CD8-positive, alpha-beta memory T cell (primary cell): ENCODE results near the gene CABP2. TPM values are rescaled to one million over a fixed set of nuclear protein-coding genes. Genes with fewer than 3 reads are reported as not detected.

ENCODE experiments used
- CTCF ChIA-PET: fragments of 350-600 bp; sonication (Branson Sonifier 250); formaldehyde crosslinking; loops from one replicate; lab custom pipeline; 2021; ENCODE audit warnings: antibody characterized with exemption; lab: Charles Lee
- POLR2A ChIA-PET: fragments of 350-600 bp; sonication (Branson Sonifier 250); formaldehyde crosslinking; loops from one replicate; lab custom pipeline; 2021; ENCODE audit warnings: antibody characterized with exemption; lab: Charles Lee
- DNase-seq, 5 donors: peaks; one replicate each; pipeline versions ENCODE4 v3.0.0 to v3.0.0-alpha.2; 2020 to 2022; ENCODE audit warnings: mixed read lengths in 1 of 5
- H3K27ac ChIP-seq: one replicate; pipeline ENCODE4 v1.7.0; 2013; ENCODE audit warnings: low read depth, mild to moderate bottlenecking, low read length, moderate library complexity
- H3K27me3 ChIP-seq: 2 replicates; pipeline ENCODE4 v1.7.0; 2013; ENCODE audit warnings: low read length, mild to moderate bottlenecking; ENCODE audit not compliant: insufficient read depth, poor library complexity, severe bottlenecking
- H3K36me3 ChIP-seq: 2 replicates; pipeline ENCODE4 v1.7.0; 2013; ENCODE audit warnings: mild to moderate bottlenecking, low read length, moderate library complexity; ENCODE audit not compliant: insufficient read depth
- H3K4me1 ChIP-seq: 2 replicates; pipeline ENCODE4 v1.7.0; 2013; ENCODE audit warnings: mild to moderate bottlenecking, low read length, moderate library complexity; ENCODE audit not compliant: insufficient read depth
- H3K4me3 ChIP-seq: 2 replicates; pipeline ENCODE4 v1.7.0; 2013; ENCODE audit warnings: mild to moderate bottlenecking, low read length
- H3K9me3 ChIP-seq: 2 replicates; pipeline ENCODE4 v1.7.0; 2013; ENCODE audit warnings: mild to moderate bottlenecking, low read length
- H3K27ac Mint-ChIP-seq, 8 donors: one replicate each; pipeline ENCODE4 v1.8.0; 2020 to 2021; ENCODE audit warnings: mixed read lengths in 8 of 8, mild to moderate bottlenecking in 6 of 8, inconsistent platforms in 3 of 8, moderate library complexity in 3 of 8
- H3K27me3 Mint-ChIP-seq, 2 donors: one replicate each; pipeline ENCODE4 v1.8.0; 2020 to 2021; ENCODE audit warnings: mixed read lengths in 2 of 2, mild to moderate bottlenecking in 1 of 2, moderate library complexity in 1 of 2
- H3K36me3 Mint-ChIP-seq, 3 donors: one replicate each; pipeline ENCODE4 v1.8.0; 2020 to 2021; ENCODE audit warnings: mixed read lengths in 3 of 3, inconsistent platforms in 1 of 3, mild to moderate bottlenecking in 1 of 3
- H3K4me1 Mint-ChIP-seq, 3 donors: one replicate each; pipeline ENCODE4 v1.8.0; 2020 to 2021; ENCODE audit warnings: mixed read lengths in 3 of 3, inconsistent platforms in 1 of 3, mild to moderate bottlenecking in 1 of 3
- H3K4me3 Mint-ChIP-seq, 7 donors: one replicate each; pipeline ENCODE4 v1.8.0; 2020 to 2021; ENCODE audit warnings: mixed read lengths in 7 of 7, mild to moderate bottlenecking in 6 of 7, moderate library complexity in 4 of 7, inconsistent platforms in 2 of 7
- H3K9me3 Mint-ChIP-seq, 5 donors: one replicate each; pipeline ENCODE4 v1.8.0; 2020 to 2022; ENCODE audit warnings: mixed read lengths in 5 of 5, mild to moderate bottlenecking in 3 of 5, moderate library complexity in 2 of 5, inconsistent platforms in 1 of 5
- polyA plus RNA-seq: library from polyadenylated mRNA; unstranded; fragments of 300-500 nt; fragmentation: Illumina TruSeq; gene quantifications from one replicate; pipeline ENCODE4 v1.2.3, GENCODE V29; 2021
- total RNA-seq, 2 experiments: library from RNA; stranded (reverse); gene quantifications; one replicate each; pipeline ENCODE4 v1.2.3, GENCODE V29; 2021

Gene CABP2
- total and polyA plus RNA-seq, 3 experiments from 2014 or later, result not detected

GRCh38 chr11:67500484-67500821 lies 22.8 kb downstream of the CABP2 start:
- Histone ChIP-seq H3K36me3 (peaks cover 18% of the 10 kb centered on the region), H3K27ac (no peak overlapping the region), H3K9me3 (no peaks in the 10 kb centered on the region), H3K4me1 (peaks cover 13% of the 10 kb centered on the region), H3K27me3 (no peaks in the 10 kb centered on the region), H3K4me3 (no peak overlapping the region)
- no peak for DNase-seq
- ChIA-PET CTCF (interaction anchor here (2.2 kb wide), 1 partner anchor 99 kb away, joined by 5 read pairs; the partner anchor contains the start of gene PPP1CA), POLR2A (interaction anchor here (1.0 kb wide), 1 partner anchor 99 kb away, joined by 4 read pairs; the partner anchor contains the start of gene PPP1CA)
- H3K27me3 Mint-ChIP-seq, result no peaks in the 10 kb centered on the region
- peaks cover 8 to 79% (median 15%) of the 10 kb centered on the region in 3 donors for H3K36me3 Mint-ChIP-seq
- peak overlapping the region in 3 of 8 donors; percentile 43 to 67 (median 48) for H3K27ac Mint-ChIP-seq
- peaks cover 20 to 34% (median 21%) of the 10 kb centered on the region in 3 donors for H3K4me1 Mint-ChIP-seq
- H3K9me3 Mint-ChIP-seq, result no peaks in the 10 kb centered on the region
- peak overlapping the region in 1 of 7 donors; percentile 63 for H3K4me3 Mint-ChIP-seq

GRCh38 chr11:67499808-67500483 lies 23.3 kb downstream of the CABP2 start:
- Histone ChIP-seq H3K27me3 (no peaks in the 10 kb centered on the region), H3K36me3 (peaks cover 18% of the 10 kb centered on the region), H3K4me1 (peaks cover 10% of the 10 kb centered on the region), H3K27ac (no peak overlapping the region), H3K9me3 (no peaks in the 10 kb centered on the region), H3K4me3 (no peak overlapping the region)
- peaks cover 19 to 33% (median 20%) of the 10 kb centered on the region in 3 donors for H3K4me1 Mint-ChIP-seq
- DNase-seq, result peak in 1 of 5 donors; percentile 46
- peaks cover 8 to 82% (median 15%) of the 10 kb centered on the region in 3 donors for H3K36me3 Mint-ChIP-seq
- no peaks in the 10 kb centered on the region for H3K9me3 Mint-ChIP-seq
- POLR2A ChIA-PET, result interaction anchor here (1.0 kb wide), 1 partner anchor 98 kb away, joined by 4 read pairs; the partner anchor contains the start of gene PPP1CA
- CTCF ChIA-PET, result interaction anchor here (0.5 to 2.2 kb wide), 2 partner anchors 21 to 98 kb away, joined by 3 to 5 read pairs; partner anchors contain the start of gene PPP1CA
- H3K4me3 Mint-ChIP-seq, result no peak overlapping the region
- H3K27ac Mint-ChIP-seq, result peak overlapping the region in 1 of 8 donors; percentile 66
- H3K27me3 Mint-ChIP-seq, result no peaks in the 10 kb centered on the region

- no peak overlapping the region for H3K27ac ChIP-seq
- no peak for DNase-seq
- H3K4me3 ChIP-seq, result no peak overlapping the region
- H3K4me3 Mint-ChIP-seq, result no peak overlapping the region
- no peaks in the 10 kb centered on the region for H3K9me3 ChIP-seq
- peaks cover 8 to 87% (median 15%) of the 10 kb centered on the region in 3 donors for H3K36me3 Mint-ChIP-seq
- ChIA-PET POLR2A (no interaction called here), CTCF (interaction anchor here (2.2 kb wide), 1 partner anchor 97 kb away, joined by 5 read pairs; the partner anchor contains the start of gene PPP1CA)
- H3K27me3 Mint-ChIP-seq, result no peaks in the 10 kb centered on the region
- H3K36me3 ChIP-seq, result peaks cover 18% of the 10 kb centered on the region
- no peaks in the 10 kb centered on the region for H3K9me3 Mint-ChIP-seq
- peak overlapping the region in 1 of 8 donors; percentile 5 for H3K27ac Mint-ChIP-seq
- H3K4me1 ChIP-seq, result peaks cover 6% of the 10 kb centered on the region
- H3K4me1 Mint-ChIP-seq, result peaks cover 16 to 23% (median 19%) of the 10 kb centered on the region in 3 donors
- no peaks in the 10 kb centered on the region for H3K27me3 ChIP-seq
These were observed 24.7 kb downstream of the CABP2 start for GRCh38 chr11:67498544-67498972.

- DNase-seq, result no peak
- Mint-ChIP-seq H3K27ac (peak overlapping the region in 1 of 8 donors; percentile 41), H3K4me1 (peaks cover 10 to 15% (median 14%) of the 10 kb centered on the region in 3 donors), H3K9me3 (no peaks in the 10 kb centered on the region), H3K36me3 (peaks cover 8 to 89% (median 12%) of the 10 kb centered on the region in 3 donors), H3K27me3 (no peaks in the 10 kb centered on the region), H3K4me3 (no peak overlapping the region)
- ChIA-PET CTCF (no interaction called here), POLR2A (no interaction called here)
- Histone ChIP-seq H3K4me3 (no peak overlapping the region), H3K4me1 (no peaks in the 10 kb centered on the region), H3K9me3 (no peaks in the 10 kb centered on the region), H3K36me3 (peaks cover 18% of the 10 kb centered on the region), H3K27ac (no peak overlapping the region), H3K27me3 (no peaks in the 10 kb centered on the region)
These were observed 25.5 kb downstream of the CABP2 start for GRCh38 chr11:67497656-67498291.

- H3K4me1 Mint-ChIP-seq, result peaks cover 7% of the 10 kb centered on the region in 3 donors
- no peak overlapping the region for H3K27ac ChIP-seq
- no peaks in the 10 kb centered on the region for H3K27me3 ChIP-seq
- CTCF ChIA-PET, result no interaction called here
- no peaks in the 10 kb centered on the region for H3K9me3 Mint-ChIP-seq
- POLR2A ChIA-PET, result no interaction called here
- peaks cover 18% of the 10 kb centered on the region for H3K36me3 ChIP-seq
- H3K4me3 ChIP-seq, result no peak overlapping the region
- no peak overlapping the region for H3K4me3 Mint-ChIP-seq
- H3K9me3 ChIP-seq, result no peaks in the 10 kb centered on the region
- peak overlapping the region in 4 of 8 donors; percentile 39 to 93 (median 63) for H3K27ac Mint-ChIP-seq
- H3K36me3 Mint-ChIP-seq, result peaks cover 7 to 86% (median 9%) of the 10 kb centered on the region in 3 donors
- H3K27me3 Mint-ChIP-seq, result no peaks in the 10 kb centered on the region
- H3K4me1 ChIP-seq, result no peaks in the 10 kb centered on the region
- no peak for DNase-seq
These were observed 27.1 kb downstream of the CABP2 start for GRCh38 chr11:67496113-67496512.

- no peak overlapping the region for H3K27ac ChIP-seq
- CTCF ChIA-PET, result no interaction called here
- DNase-seq, result no peak
- Mint-ChIP-seq H3K4me3 (no peak overlapping the region), H3K36me3 (peaks cover 0 to 86% (median 2%) of the 10 kb centered on the region in 3 donors), H3K27ac (peak overlapping the region in 1 of 8 donors; percentile 66), H3K4me1 (peaks cover under 1 to 3% (median under 1%) of the 10 kb centered on the region in 3 donors), H3K9me3 (no peaks in the 10 kb centered on the region), H3K27me3 (no peaks in the 10 kb centered on the region)
- POLR2A ChIA-PET, result interaction anchor here (0.6 kb wide), 1 partner anchor 69 kb away, joined by 4 read pairs; no protein-coding TSS in a partner anchor
- H3K4me1 ChIP-seq, result no peaks in the 10 kb centered on the region
- H3K9me3 ChIP-seq, result no peaks in the 10 kb centered on the region
- no peaks in the 10 kb centered on the region for H3K27me3 ChIP-seq
- H3K36me3 ChIP-seq, result peaks cover 11% of the 10 kb centered on the region
- H3K4me3 ChIP-seq, result no peak overlapping the region
These were observed 27.8 kb downstream of the CABP2 start for GRCh38 chr11:67495234-67496005.

- Histone ChIP-seq H3K27me3 (no peaks in the 10 kb centered on the region), H3K27ac (no peak overlapping the region), H3K4me3 (no peak overlapping the region), H3K4me1 (no peaks in the 10 kb centered on the region), H3K9me3 (no peaks in the 10 kb centered on the region), H3K36me3 (peaks cover 9% of the 10 kb centered on the region)
- Mint-ChIP-seq H3K27me3 (no peaks in the 10 kb centered on the region), H3K4me3 (no peak overlapping the region), H3K4me1 (peaks cover 3 to 7% (median 3%) of the 10 kb centered on the region in 3 donors), H3K36me3 (peaks cover 0 to 88% (median 5%) of the 10 kb centered on the region in 3 donors), H3K27ac (peak overlapping the region in 2 of 8 donors; percentile 26 to 57), H3K9me3 (no peaks in the 10 kb centered on the region)
- no peak for DNase-seq
- CTCF ChIA-PET, result no interaction called here
- POLR2A ChIA-PET, result interaction anchor here (0.6 kb wide), 1 partner anchor 69 kb away, joined by 4 read pairs; no protein-coding TSS in a partner anchor
These were observed 28.6 kb downstream of the CABP2 start for GRCh38 chr11:67494371-67495233.
